Panc1 (cell line): Measurements from ENCODE around the gene CUX1.

Experiments
- CTCF ChIP-seq: fragments of 450-650 bp; IDR thresholded peaks from 2 replicates; pipeline ENCODE4 v1.5.1; 2017; ENCODE audit warnings: mild to moderate bottlenecking
- POLR2AphosphoS5 ChIP-seq: IDR thresholded peaks from 2 replicates; pipeline ENCODE4 v1.6.1; 2012; ENCODE audit warnings: mild to moderate bottlenecking, low read depth, low read length, moderate library complexity
- REST ChIP-seq, 2 experiments: IDR thresholded peaks; 2 replicates each; pipeline ENCODE4 v1.6.1; 2011 to 2012; ENCODE audit warnings: low read depth in 2 of 2, control low read depth in 1 of 2, low read length in 1 of 2, mild to moderate bottlenecking in 1 of 2, moderate library complexity in 1 of 2; ENCODE audit not compliant: insufficient read depth in 1 of 2
- TCF7L2 ChIP-seq: IDR thresholded peaks from 2 replicates; pipeline ENCODE4 v1.6.1; 2011; ENCODE audit warnings: mild to moderate bottlenecking, low read depth, low read length, inconsistent platforms

- TF ChIP-seq REST (IDR thresholded peaks at IDR 0.05; ENCODE audit: insufficient read depth in 1 of 2, low read depth in 2 of 2, low read length in 1 of 2) (no peak), TCF7L2 (no peak), CTCF (no peak), POLR2AphosphoS5 (no peak)
Measured at GRCh38 chr7:102119213-102119651, 301.8 kb downstream of the CUX1 start.
